SK-N-SH treated with all-trans-retinoic acid at 6 μM for 48 hours (cell line): ENCODE data around the gene KANK2.

Experiments used
- ATAC-seq: fragments of 200-7000 bp; cut with Tn5 transposase; 3 replicates; pipeline ENCODE4 v1.9.1; 2020; ENCODE audit warnings: mild to moderate bottlenecking, moderate library complexity
- ARNTL ChIP-seq: fragments of 450-650 bp; formaldehyde crosslinking; IDR thresholded peaks from 2 replicates; pipeline ENCODE4 v1.5.0; 2020; ENCODE audit warnings: low read depth, mild to moderate bottlenecking, moderate library complexity, borderline replicate concordance
- BACH2 ChIP-seq: fragments of 250-450 bp; sonication (Bioruptor Pico); IDR thresholded peaks from 2 replicates; pipeline ENCODE4 v1.9.0; 2021; ENCODE audit warnings: mild to moderate bottlenecking, borderline replicate concordance
- CREB5 ChIP-seq: fragments of 250-450 bp; sonication (Bioruptor Pico); IDR thresholded peaks from 2 replicates; pipeline ENCODE4 v1.5.1; 2020; ENCODE audit warnings: low read depth, mild to moderate bottlenecking, moderate library complexity
- CSDC2 ChIP-seq: fragments of 250-450 bp; sonication (Bioruptor Pico); IDR thresholded peaks from 2 replicates; pipeline ENCODE4 v1.5.0; 2020; ENCODE audit warnings: mild to moderate bottlenecking, moderate library complexity
- CSRNP3 ChIP-seq: fragments of 250-450 bp; sonication (Bioruptor Pico); IDR thresholded peaks from 2 replicates; pipeline ENCODE4 v1.5.1; 2021; ENCODE audit warnings: mild to moderate bottlenecking, moderate library complexity
- ESRRG ChIP-seq: fragments of 250-450 bp; sonication (Bioruptor Pico); IDR thresholded peaks from 2 replicates; pipeline ENCODE4 v1.6.1; 2021; ENCODE audit warnings: mild to moderate bottlenecking
- GLIS3 ChIP-seq: fragments of 250-450 bp; sonication (Bioruptor Pico); IDR thresholded peaks from 2 replicates; pipeline ENCODE4 v1.5.0; 2020; ENCODE audit warnings: mild to moderate bottlenecking, moderate library complexity
- ISL1 ChIP-seq: fragments of 250-450 bp; sonication (Bioruptor Pico); IDR thresholded peaks from 2 replicates; pipeline ENCODE4 v2.1.2; 2022; ENCODE audit warnings: mild to moderate bottlenecking, moderate library complexity
- OSR1 ChIP-seq: fragments of 250-450 bp; sonication (Bioruptor Pico); IDR thresholded peaks from 2 replicates; pipeline ENCODE4 v1.8.0; 2022; ENCODE audit warnings: moderate library complexity, mild to moderate bottlenecking, inconsistent platforms
- PATZ1 ChIP-seq: fragments of 250-450 bp; sonication (Bioruptor Pico); IDR thresholded peaks from 2 replicates; pipeline ENCODE4 v1.8.0; 2020; ENCODE audit warnings: mild to moderate bottlenecking, moderate library complexity, borderline replicate concordance
- POU6F1 ChIP-seq: fragments of 250-450 bp; sonication (Bioruptor Pico); IDR thresholded peaks from 2 replicates; pipeline ENCODE4 v1.8.0; 2021; ENCODE audit warnings: low read depth, mild to moderate bottlenecking, moderate library complexity, borderline replicate concordance
- PPARA ChIP-seq: fragments of 250-450 bp; sonication (Bioruptor Pico); IDR thresholded peaks from 2 replicates; pipeline ENCODE4 v1.5.0; 2020; ENCODE audit warnings: mild to moderate bottlenecking, borderline replicate concordance
- RARB ChIP-seq: fragments of 250-450 bp; sonication (Bioruptor Pico); IDR thresholded peaks from 2 replicates; pipeline ENCODE4 v1.8.0; 2021; ENCODE audit warnings: mild to moderate bottlenecking, moderate library complexity
- SNAI2 ChIP-seq: fragments of 250-450 bp; sonication (Bioruptor Pico); IDR thresholded peaks from 2 replicates; pipeline ENCODE4 v1.5.0; 2020; ENCODE audit warnings: mild to moderate bottlenecking, moderate library complexity
- TCF4 ChIP-seq: fragments of 250-450 bp; sonication (Bioruptor Pico); IDR thresholded peaks from 2 replicates; pipeline ENCODE4 v1.8.0; 2021; ENCODE audit warnings: mild to moderate bottlenecking, moderate library complexity, borderline replicate concordance
- TOX ChIP-seq: fragments of 250-450 bp; sonication (Bioruptor Pico); IDR thresholded peaks from 2 replicates; pipeline ENCODE4 v1.8.0; 2021; ENCODE audit warnings: mild to moderate bottlenecking, moderate library complexity, borderline replicate concordance
- TSHZ2 ChIP-seq: fragments of 250-450 bp; sonication (Bioruptor Pico); IDR thresholded peaks from 2 replicates; pipeline ENCODE4 v1.5.0; 2020; ENCODE audit warnings: mild to moderate bottlenecking, moderate library complexity
- ZC3H10 ChIP-seq: fragments of 250-450 bp; sonication (Bioruptor Pico); IDR thresholded peaks from 2 replicates; pipeline ENCODE4 v1.5.1; 2021; ENCODE audit warnings: mild to moderate bottlenecking, moderate library complexity
- ZFP3 ChIP-seq: fragments of 250-450 bp; sonication (Bioruptor Pico); IDR thresholded peaks from 2 replicates; pipeline ENCODE4 v1.5.0; 2020; ENCODE audit warnings: mild to moderate bottlenecking, moderate library complexity
- ZFP30 ChIP-seq: fragments of 450-650 bp; formaldehyde crosslinking; IDR thresholded peaks from 2 replicates; pipeline ENCODE4 v1.5.0; 2022; ENCODE audit warnings: mild to moderate bottlenecking, moderate library complexity
- ZNF565 ChIP-seq: fragments of 450-650 bp; formaldehyde crosslinking; conservative IDR thresholded peaks from 2 replicates; pipeline ENCODE4 v1.5.0; 2020; ENCODE audit warnings: low read depth, mild to moderate bottlenecking, moderate library complexity
- ZNF70 ChIP-seq: fragments of 450-650 bp; formaldehyde crosslinking; IDR thresholded peaks from 2 replicates; pipeline ENCODE4 v1.5.0; 2020; ENCODE audit warnings: mild to moderate bottlenecking, moderate library complexity

The KANK2 gene

DNA sequence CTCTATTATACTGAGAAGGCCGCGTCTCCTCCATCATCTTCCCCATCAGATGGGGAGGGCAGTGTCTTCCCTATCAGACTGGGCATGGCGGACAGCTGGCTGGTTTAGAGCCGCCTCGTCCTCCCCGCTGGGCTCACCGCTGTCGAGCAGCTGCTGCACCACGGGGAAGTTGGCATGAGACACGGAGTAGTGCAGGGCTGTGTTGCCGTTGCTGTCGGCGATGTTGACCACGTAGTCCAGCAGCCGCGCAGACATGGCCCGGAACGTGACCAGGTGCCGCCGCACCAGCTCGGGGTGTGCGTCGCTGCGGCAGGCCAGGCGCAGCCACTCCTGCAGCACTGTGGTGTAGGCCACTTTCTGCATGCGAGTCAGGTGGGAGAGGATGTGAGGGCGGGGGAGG lies 23.0 kb downstream of the KANK2 start:
- TF ChIP-seq ARNTL (CRISPR knock-in tag) (no peak), PATZ1 (CRISPR knock-in tag) (no peak), TSHZ2 (CRISPR knock-in tag) (no peak), ZNF70 (CRISPR knock-in tag) (no peak), ZNF565 (CRISPR knock-in tag) (no peak), ZC3H10 (no peak), TOX (CRISPR knock-in tag) (no peak), TCF4 (CRISPR knock-in tag) (no peak), ZFP3 (CRISPR knock-in tag) (no peak), CSRNP3 (CRISPR knock-in tag) (no peak), PPARA (no peak), SNAI2 (CRISPR knock-in tag) (no peak), BACH2 (CRISPR knock-in tag) (no peak), CREB5 (CRISPR knock-in tag) (no peak), RARB (CRISPR knock-in tag) (no peak), CSDC2 (CRISPR knock-in tag) (no peak), ESRRG (CRISPR knock-in tag) (no peak)

GRCh38 chr19:11173516-11174155 lies 23.7 kb downstream of the KANK2 start:
- ATAC-seq = no peak
- TF ChIP-seq BACH2 (CRISPR knock-in tag) = no peak
- TF ChIP-seq SNAI2 (CRISPR knock-in tag) = no peak
- TF ChIP-seq ARNTL (CRISPR knock-in tag) = no peak
- TF ChIP-seq ZFP3 (CRISPR knock-in tag) = no peak
- no peak for TF ChIP-seq ZFP30 (CRISPR knock-in tag)
- no peak for TF ChIP-seq ISL1 (CRISPR knock-in tag)
- TF ChIP-seq PATZ1 (CRISPR knock-in tag) = no peak
- TF ChIP-seq PPARA = no peak
- no peak for TF ChIP-seq ESRRG (CRISPR knock-in tag)
- TF ChIP-seq TSHZ2 (CRISPR knock-in tag) = no peak
- no peak for TF ChIP-seq POU6F1
- no peak for TF ChIP-seq CSRNP3 (CRISPR knock-in tag)
- no peak for TF ChIP-seq OSR1 (CRISPR knock-in tag)
- no peak for TF ChIP-seq GLIS3 (CRISPR knock-in tag)
- TF ChIP-seq TCF4 (CRISPR knock-in tag) = no peak
- TF ChIP-seq CSDC2 (CRISPR knock-in tag) = no peak
- no peak for TF ChIP-seq TOX (CRISPR knock-in tag)

More for the DNA sequence above, 23.0 kb downstream of the KANK2 start:
- no peak for ATAC-seq
